Measurements from ENCODE around the gene PON3.

DNA sequence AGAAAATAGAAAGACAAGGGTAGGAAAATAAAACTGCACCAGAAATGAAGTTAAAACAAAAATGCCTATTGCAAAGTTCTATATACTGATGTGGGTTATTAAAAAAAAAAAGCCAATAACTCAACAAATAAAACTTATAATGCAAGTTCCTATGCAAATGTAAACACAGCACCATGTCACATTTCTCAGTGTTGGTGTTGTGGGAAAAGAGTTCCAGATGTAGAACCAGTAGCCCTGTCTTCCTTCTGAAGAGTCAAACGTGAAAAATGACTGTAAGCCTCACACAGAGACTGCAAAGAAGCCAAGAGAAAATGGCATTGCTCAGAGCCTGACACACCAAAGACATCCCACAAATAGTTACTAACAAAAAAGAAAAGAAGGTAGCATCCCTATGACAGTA lies 28.5 kb upstream of the PON3 start:
- TF ChIP-seq EZH2phosphoT487 (IDR thresholded peaks at IDR 0.05; ENCODE audit: borderline replicate concordance, low read length): no peak
- TF ChIP-seq, protein P1, sequence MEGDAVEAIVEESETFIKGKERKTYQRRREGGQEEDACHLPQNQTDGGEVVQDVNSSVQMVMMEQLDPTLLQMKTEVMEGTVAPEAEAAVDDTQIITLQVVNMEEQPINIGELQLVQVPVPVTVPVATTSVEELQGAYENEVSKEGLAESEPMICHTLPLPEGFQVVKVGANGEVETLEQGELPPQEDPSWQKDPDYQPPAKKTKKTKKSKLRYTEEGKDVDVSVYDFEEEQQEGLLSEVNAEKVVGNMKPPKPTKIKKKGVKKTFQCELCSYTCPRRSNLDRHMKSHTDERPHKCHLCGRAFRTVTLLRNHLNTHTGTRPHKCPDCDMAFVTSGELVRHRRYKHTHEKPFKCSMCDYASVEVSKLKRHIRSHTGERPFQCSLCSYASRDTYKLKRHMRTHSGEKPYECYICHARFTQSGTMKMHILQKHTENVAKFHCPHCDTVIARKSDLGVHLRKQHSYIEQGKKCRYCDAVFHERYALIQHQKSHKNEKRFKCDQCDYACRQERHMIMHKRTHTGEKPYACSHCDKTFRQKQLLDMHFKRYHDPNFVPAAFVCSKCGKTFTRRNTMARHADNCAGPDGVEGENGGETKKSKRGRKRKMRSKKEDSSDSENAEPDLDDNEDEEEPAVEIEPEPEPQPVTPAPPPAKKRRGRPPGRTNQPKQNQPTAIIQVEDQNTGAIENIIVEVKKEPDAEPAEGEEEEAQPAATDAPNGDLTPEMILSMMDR (conservative IDR thresholded peaks at IDR 0.05; ENCODE audit: low read depth, low read length): no peak
